DMS53 treated with DMSO at 0.1 percent for 48 hours (cell line): Measurements from ENCODE around the gene KCNQ4.

Experiments
- DNase-seq: peaks from one replicate; lab custom pipeline; 2025; ENCODE audit not compliant: unreplicated experiment; lab: John Stamatoyannopoulos, UW

KCNQ4 gene

GRCh38 chr1:40794974-40795715, 11.6 kb downstream of the KCNQ4 start:
- no peak for DNase-seq

GRCh38 chr1:40795811-40796586, 12.4 kb downstream of the KCNQ4 start:
- no peak for DNase-seq

GRCh38 chr1:40796939-40797667, 13.5 kb downstream of the KCNQ4 start:
- DNase-seq = no peak

GRCh38 chr1:40797668-40798010, 14.1 kb downstream of the KCNQ4 start:
- no peak for DNase-seq

- no peak for DNase-seq
These were observed 15.0 kb downstream of the KCNQ4 start for GRCh38 chr1:40798366-40799281.

GRCh38 chr1:40799351-40799867, 15.8 kb downstream of the KCNQ4 start:
- no peak for DNase-seq

- DNase-seq = no peak
These were observed 18.1 kb downstream of the KCNQ4 start for GRCh38 chr1:40801742-40802077.

GRCh38 chr1:40802078-40802741, 18.6 kb downstream of the KCNQ4 start:
- DNase-seq = peak; percentile 47

GRCh38 chr1:40802742-40803113, 19.1 kb downstream of the KCNQ4 start:
- no peak for DNase-seq

GRCh38 chr1:40803447-40803846, 19.9 kb downstream of the KCNQ4 start:
- no peak for DNase-seq

- no peak for DNase-seq
These were observed 20.3 kb downstream of the KCNQ4 start for GRCh38 chr1:40803902-40804301.

GRCh38 chr1:40806240-40806639, 22.7 kb downstream of the KCNQ4 start:
- no peak for DNase-seq

- DNase-seq = no peak
These were observed 23.4 kb downstream of the KCNQ4 start for GRCh38 chr1:40806731-40807695.

- no peak for DNase-seq
These were observed 24.4 kb downstream of the KCNQ4 start for GRCh38 chr1:40808002-40808401.

GRCh38 chr1:40808444-40808843, 24.9 kb downstream of the KCNQ4 start:
- no peak for DNase-seq

- no peak for DNase-seq
These were observed 25.3 kb downstream of the KCNQ4 start for GRCh38 chr1:40808909-40809308.

GRCh38 chr1:40810927-40811326, 27.3 kb downstream of the KCNQ4 start:
- no peak for DNase-seq

- DNase-seq = no peak
These were observed 31.8 kb downstream of the KCNQ4 start for GRCh38 chr1:40815420-40815819.

- no peak for DNase-seq
These were observed 34.2 kb downstream of the KCNQ4 start for GRCh38 chr1:40817791-40818263.
